Germinal center (tissue), 1 donor: ENCODE measurements around the gene ALG13.
"Not testable (repeated sequence)": the region's sequence is repeated elsewhere in the genome, so short reads cannot be mapped to it uniquely, and the experiment has no call there.

Source experiments
- DNase-seq: peaks from one replicate; pipeline ENCODE4 v3.0.0; 2012; ENCODE audit warnings: mixed read lengths, low spot score

ALG13 gene

GRCh38 chrX:111759686-111760085 lies 78.7 kb downstream of the ALG13 start:
- no peak for DNase-seq

GRCh38 chrX:111761578-111762135 lies 80.7 kb downstream of the ALG13 start:
- DNase-seq, result no peak

- DNase-seq, result no peak
Observed at GRCh38 chrX:111778591-111778990, 97.6 kb downstream of the ALG13 start.

- DNase-seq, result no peak
Observed at GRCh38 chrX:111779582-111779981, 98.6 kb downstream of the ALG13 start.

- no peak for DNase-seq
Observed at GRCh38 chrX:111784667-111785066, 103.7 kb downstream of the ALG13 start.

GRCh38 chrX:111790054-111790453 lies 109.1 kb downstream of the ALG13 start:
- not testable (repeated sequence) for DNase-seq
